Progenitor cell of endocrine pancreas (in vitro differentiated cells): ENCODE data around the gene PRR11. TPM values are rescaled to one million over a fixed set of nuclear protein-coding genes. Genes with fewer than 3 reads are reported as not detected.

ENCODE experiments used
- DNase-seq: peaks from one replicate; pipeline ENCODE4 v3.0.0; 2021; ENCODE audit warnings: low spot score; ENCODE audit not compliant: unreplicated experiment
- H3K27ac Mint-ChIP-seq: 2 replicates; pipeline ENCODE4 v1.8.0; 2021; ENCODE audit warnings: mild to moderate bottlenecking, moderate library complexity, mixed read lengths
- H3K27me3 Mint-ChIP-seq: 2 replicates; pipeline ENCODE4 v1.8.0; 2021; ENCODE audit warnings: mixed read lengths
- H3K36me3 Mint-ChIP-seq: 2 replicates; pipeline ENCODE4 v1.8.0; 2022; ENCODE audit warnings: mixed read lengths; ENCODE audit not compliant: insufficient read depth
- H3K4me1 Mint-ChIP-seq: 2 replicates; pipeline ENCODE4 v1.8.0; 2021; ENCODE audit warnings: low read depth, mixed read lengths
- H3K4me3 Mint-ChIP-seq: 2 replicates; pipeline ENCODE4 v1.8.0; 2021; ENCODE audit warnings: low read depth, mild to moderate bottlenecking, moderate library complexity, mixed read lengths
- H3K9me3 Mint-ChIP-seq: 2 replicates; pipeline ENCODE4 v1.8.0; 2021; ENCODE audit warnings: low read depth, mixed read lengths
- CTCF ChIP-seq: fragments of 200-600 bp; sonication (generic); IDR thresholded peaks from one replicate; pipeline ENCODE4 v1.5.0; 2021; ENCODE audit warnings: antibody characterized with exemption, mild to moderate bottlenecking; ENCODE audit not compliant: unreplicated experiment
- microRNA-seq: library from miRNA; unstranded; fragments of <30 nt; microRNA quantifications from one replicate; pipeline ENCODE4 v1.1.0, GENCODE V29; 2020; ENCODE audit warnings: borderline number of aligned reads; ENCODE audit not compliant: unreplicated experiment
- total RNA-seq: library from RNA; stranded (reverse); gene quantifications from 2 replicates; pipeline ENCODE4 v1.2.1, GENCODE V29; 2021

PRR11 gene
- total RNA-seq, 1 donor from 2014 or later, result 24.9 TPM

GRCh38 chr17:59230764-59231163 is 75.2 kb downstream of the PRR11 start:
- Mint-ChIP-seq H3K4me1 (no peaks in the 10 kb centered on the region), H3K4me3 (no peak overlapping the region), H3K9me3 (no peaks in the 10 kb centered on the region), H3K27me3 (no peaks in the 10 kb centered on the region), H3K27ac (no peak overlapping the region), H3K36me3 (no peaks in the 10 kb centered on the region)
- no peak for TF ChIP-seq CTCF
- DNase-seq, result no peak

- Mint-ChIP-seq H3K27me3 (no peaks in the 10 kb centered on the region), H3K4me1 (no peaks in the 10 kb centered on the region), H3K27ac (no peak overlapping the region), H3K36me3 (no peaks in the 10 kb centered on the region), H3K9me3 (no peaks in the 10 kb centered on the region), H3K4me3 (no peak overlapping the region)
- DNase-seq, result no peak
- TF ChIP-seq CTCF, result no peak
These were observed 79.1 kb downstream of the PRR11 start for GRCh38 chr17:59234631-59235030.

GRCh38 chr17:59238906-59239305 is 83.4 kb downstream of the PRR11 start:
- no peaks in the 10 kb centered on the region for H3K9me3 Mint-ChIP-seq
- no peaks in the 10 kb centered on the region for H3K4me1 Mint-ChIP-seq
- no peak for TF ChIP-seq CTCF
- H3K36me3 Mint-ChIP-seq, result no peaks in the 10 kb centered on the region
- H3K27ac Mint-ChIP-seq, result no peak overlapping the region
- DNase-seq, result no peak
- H3K27me3 Mint-ChIP-seq, result no peaks in the 10 kb centered on the region
- no peak overlapping the region for H3K4me3 Mint-ChIP-seq

- TF ChIP-seq CTCF, result no peak
- peaks cover 4% of the 10 kb centered on the region for H3K36me3 Mint-ChIP-seq
- no peak overlapping the region for H3K4me3 Mint-ChIP-seq
- H3K4me1 Mint-ChIP-seq, result no peaks in the 10 kb centered on the region
- H3K9me3 Mint-ChIP-seq, result no peaks in the 10 kb centered on the region
- DNase-seq, result no peak
- no peak overlapping the region for H3K27ac Mint-ChIP-seq
- no peaks in the 10 kb centered on the region for H3K27me3 Mint-ChIP-seq
These were observed 88.5 kb downstream of the PRR11 start for GRCh38 chr17:59244081-59244480.

Small RNA genes lying within 50 kb of the gene (microRNA-seq; reads per million reads assigned to microRNA genes)
- 1,344 reads per million, percentile 81 among the genes with 10 or more reads in this experiment for gene MIR301A
- 4,167 reads per million, percentile 88 among the genes with 10 or more reads in this experiment for gene MIR454

Other genes starting within 250 kb of the PRR11 start
- 25.9 and 28.8 TPM in 2 replicates for gene TRIM37, start 48.9 kb upstream of the PRR11 start, total RNA-seq
- gene SKA2, start 560 bp upstream of the PRR11 start, total RNA-seq, result 54.4 and 61.6 TPM in 2 replicates
- 16.8 and 17.6 TPM in 2 replicates for gene SMG8, start 54.3 kb downstream of the PRR11 start, total RNA-seq
- 19.5 TPM in 2 replicates for gene GDPD1, start 64.8 kb downstream of the PRR11 start, total RNA-seq
- 39.9 and 40.8 TPM in 2 replicates for gene YPEL2, start 175.9 kb downstream of the PRR11 start, total RNA-seq